H9 (cell line): ENCODE measurements around the gene SSBP3. TPM values are rescaled to one million over a fixed set of nuclear protein-coding genes. Genes with fewer than 3 reads are reported as not detected.

Experiments used
- DNase-seq: peaks from one replicate; pipeline ENCODE4 v3.0.0-alpha.2; 2017
- H2AFZ ChIP-seq: one replicate; pipeline ENCODE4 v1.6.1; 2013; ENCODE audit warnings: mild to moderate bottlenecking, low read length, control low read depth, moderate library complexity
- H2AK5ac ChIP-seq: 2 replicates; pipeline ENCODE4 v1.6.1; 2013; ENCODE audit warnings: low read length, control low read depth, mixed read lengths; ENCODE audit not compliant: insufficient read length
- H2BK120ac ChIP-seq: one replicate; pipeline ENCODE4 v1.6.1; 2013; ENCODE audit warnings: low read depth, mild to moderate bottlenecking, low read length, control low read depth, inconsistent platforms; ENCODE audit not compliant: poor library complexity, severe bottlenecking
- H2BK12ac ChIP-seq: 2 replicates; pipeline ENCODE4 v1.6.1; 2013; ENCODE audit warnings: low read length, control low read depth, mixed read lengths, low read depth; ENCODE audit not compliant: insufficient read length
- H2BK15ac ChIP-seq: 2 replicates; pipeline ENCODE4 v1.6.1; 2013; ENCODE audit warnings: low read depth, low read length, control low read depth
- H2BK20ac ChIP-seq: one replicate; pipeline ENCODE4 v1.6.1; 2013; ENCODE audit warnings: low read depth, mild to moderate bottlenecking, low read length, control low read depth, inconsistent platforms; ENCODE audit not compliant: poor library complexity, severe bottlenecking
- H2BK5ac ChIP-seq: 2 replicates; pipeline ENCODE4 v1.6.1; 2013; ENCODE audit warnings: low read length, control low read depth, mixed read lengths; ENCODE audit not compliant: insufficient read length
- H3K14ac ChIP-seq: 2 replicates; pipeline ENCODE4 v1.6.1; 2013; ENCODE audit warnings: low read length, control low read depth; ENCODE audit not compliant: insufficient read depth
- H3K18ac ChIP-seq: 2 replicates; pipeline ENCODE4 v1.6.1; 2013; ENCODE audit warnings: low read depth, mild to moderate bottlenecking, mixed read lengths, low read length, control low read depth; ENCODE audit not compliant: insufficient read length
- H3K23ac ChIP-seq: 2 replicates; pipeline ENCODE4 v1.6.1; 2013; ENCODE audit warnings: low read length, control low read depth, mixed read lengths, low read depth; ENCODE audit not compliant: insufficient read length
- H3K23me2 ChIP-seq: 2 replicates; pipeline ENCODE4 v1.6.1; 2013; ENCODE audit warnings: low read depth, mild to moderate bottlenecking, mixed read lengths, low read length, control low read depth; ENCODE audit not compliant: insufficient read length, poor library complexity, severe bottlenecking
- H3K27ac ChIP-seq: 2 replicates; pipeline ENCODE4 v1.5.1; 2013; ENCODE audit warnings: low read length, control low read depth, mixed read lengths, low read depth; ENCODE audit not compliant: insufficient read length
- H3K27me3 ChIP-seq: 2 replicates; pipeline ENCODE4 v1.6.1; 2013; ENCODE audit warnings: low read length, control low read depth, inconsistent platforms; ENCODE audit not compliant: insufficient read depth
- H3K4ac ChIP-seq: 2 replicates; pipeline ENCODE4 v1.6.1; 2013; ENCODE audit warnings: low read depth, mild to moderate bottlenecking, control low read depth, inconsistent platforms, low read length, moderate library complexity
- H3K4me1 ChIP-seq: 2 replicates; pipeline ENCODE4 v1.6.1; 2013; ENCODE audit warnings: low read length, control low read depth, inconsistent platforms; ENCODE audit not compliant: insufficient read depth
- H3K4me2 ChIP-seq: 2 replicates; pipeline ENCODE4 v1.6.1; 2013; ENCODE audit warnings: low read length, control low read depth, mixed read lengths; ENCODE audit not compliant: insufficient read length, insufficient read depth
- H3K56ac ChIP-seq: 2 replicates; pipeline ENCODE4 v1.6.1; 2013; ENCODE audit warnings: low read depth, mild to moderate bottlenecking, mixed read lengths, low read length, control low read depth; ENCODE audit not compliant: insufficient read length
- H3K79me1 ChIP-seq: 2 replicates; pipeline ENCODE4 v1.6.1; 2013; ENCODE audit warnings: low read depth, mild to moderate bottlenecking, moderate library complexity, low read length, control low read depth, inconsistent platforms; ENCODE audit not compliant: insufficient read depth, poor library complexity, severe bottlenecking
- H3K79me2 ChIP-seq: 2 replicates; pipeline ENCODE4 v1.6.1; 2013; ENCODE audit warnings: low read length, control low read depth, inconsistent platforms; ENCODE audit not compliant: insufficient read depth
- H3K9ac ChIP-seq: 2 replicates; pipeline ENCODE4 v1.6.1; 2013; ENCODE audit warnings: low read length, control low read depth, mixed read lengths; ENCODE audit not compliant: insufficient read length; ENCODE audit errors: extremely low read depth
- H3K9me3 ChIP-seq: one replicate; pipeline ENCODE4 v1.6.1; 2013; ENCODE audit warnings: low read depth, low read length, inconsistent platforms; ENCODE audit not compliant: control insufficient read depth
- H3T11ph ChIP-seq: one replicate; pipeline ENCODE4 v1.6.1; 2013; ENCODE audit warnings: mild to moderate bottlenecking, low read length, control low read depth, inconsistent platforms
- H4K20me1 ChIP-seq: one replicate; pipeline ENCODE4 v1.6.1; 2013; ENCODE audit not compliant: control insufficient read depth, insufficient read length, insufficient read depth
- H4K5ac ChIP-seq: 2 replicates; pipeline ENCODE4 v1.6.1; 2013; ENCODE audit warnings: low read depth, mild to moderate bottlenecking, mixed read lengths, low read length, control low read depth; ENCODE audit not compliant: insufficient read length
- H4K8ac ChIP-seq: replicated peaks from 2 replicates; pipeline ENCODE4 v1.6.1; 2013; ENCODE audit warnings: low read length, control low read depth, mixed read lengths, low read depth; ENCODE audit not compliant: insufficient read length
- H4K91ac ChIP-seq: 2 replicates; pipeline ENCODE4 v1.6.1; 2013; ENCODE audit warnings: low read depth, mild to moderate bottlenecking, moderate library complexity, mixed read lengths, low read length, control low read depth; ENCODE audit not compliant: insufficient read length
- H3K27ac Mint-ChIP-seq, 3 experiments: 2 replicates in 2 of 3; 3 replicates in 1 of 3; pipeline ENCODE4 v1.8.0; 2020 to 2021; ENCODE audit warnings: mixed read lengths in 3 of 3, mild to moderate bottlenecking in 1 of 3, moderate library complexity in 1 of 3
- H3K27me3 Mint-ChIP-seq: 2 replicates; pipeline ENCODE4 v1.8.0; 2021; ENCODE audit warnings: low read depth, mild to moderate bottlenecking, moderate library complexity, mixed read lengths
- H3K36me3 Mint-ChIP-seq, 3 experiments: 2 replicates in 2 of 3; 3 replicates in 1 of 3; pipeline ENCODE4 v1.8.0; 2020 to 2021; ENCODE audit warnings: low read depth in 3 of 3, mixed read lengths in 3 of 3; ENCODE audit not compliant: insufficient read depth in 1 of 3
- H3K4me1 Mint-ChIP-seq, 2 experiments: 2 replicates each; pipeline ENCODE4 v1.8.0; 2020; ENCODE audit warnings: mixed read lengths in 2 of 2
- H3K4me3 Mint-ChIP-seq, 2 experiments: 2 replicates in 1 of 2; 3 replicates in 1 of 2; pipeline ENCODE4 v1.8.0; 2020 to 2021; ENCODE audit warnings: mild to moderate bottlenecking in 2 of 2, mixed read lengths in 2 of 2, moderate library complexity in 1 of 2
- H3K9me3 Mint-ChIP-seq, 2 experiments: 2 replicates in 1 of 2; 3 replicates in 1 of 2; pipeline ENCODE4 v1.8.0; 2020; ENCODE audit warnings: mild to moderate bottlenecking in 2 of 2, mixed read lengths in 2 of 2, moderate library complexity in 1 of 2
- WGBS: extraction: QIAGEN DNeasy Blood & Tissue Kit; methylation state at CpG from one replicate; pipeline ENCODE4 v1.1.7; 2013; ENCODE audit warnings: missing lambda C conversion rate, low lambda C conversion rate, mixed read lengths; ENCODE audit not compliant: insufficient read length; ENCODE audit errors: extremely low coverage; 5-methylcytosine and 5-hydroxymethylcytosine counted together
- total RNA-seq: library from RNA; stranded (reverse); gene quantifications from 2 replicates; pipeline ENCODE4 v1.2.1, GENCODE V29; 2021
- TF ChIP-seq, protein P1 (sequence below): fragments of 200-600 bp; sonication (generic); conservative IDR thresholded peaks from 3 replicates; pipeline ENCODE4 v1.8.0; 2021; ENCODE audit warnings: antibody characterized with exemption, mild to moderate bottlenecking

SSBP3 gene
- total RNA-seq, 1 experiment from 2014 or later: 126 TPM

DNA sequence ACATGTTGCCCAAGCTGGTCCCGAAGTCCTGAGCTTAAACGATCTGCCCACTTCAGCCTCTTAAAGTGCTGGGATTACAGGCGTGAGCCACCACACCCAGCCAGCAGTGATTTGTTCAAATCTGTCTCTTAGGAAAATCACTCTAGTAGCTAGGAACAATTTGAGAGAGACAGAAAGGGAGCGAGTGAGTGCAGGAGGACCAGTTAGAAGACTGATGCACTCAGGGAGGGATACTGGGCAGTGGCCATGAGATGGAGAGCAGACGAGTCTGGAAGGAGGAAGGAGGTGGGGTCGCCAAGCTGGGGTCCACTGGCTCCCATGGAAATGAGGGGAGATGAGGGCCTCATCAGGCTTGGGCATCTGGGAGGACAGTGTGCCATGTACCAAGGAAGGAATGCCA, 23.6 kb upstream of the SSBP3 start:
- Histone ChIP-seq H3K4me2 (no peak overlapping the region), H2AK5ac (no peak overlapping the region), H2BK120ac (no peak overlapping the region), H2BK12ac (no peak overlapping the region), H3K79me2 (no peaks in the 10 kb centered on the region), H4K8ac (no peak overlapping the region), H4K20me1 (no peaks in the 10 kb centered on the region), H2BK15ac (no peak overlapping the region), H3K9me3 (no peaks in the 10 kb centered on the region), H2BK20ac (no peak overlapping the region), H3K18ac (no peak overlapping the region), H4K5ac (no peak overlapping the region), H3K79me1 (no peaks in the 10 kb centered on the region), H3K4me1 (no peaks in the 10 kb centered on the region), H3K4ac (no peak overlapping the region), H3K14ac (no peak overlapping the region), H3K27me3 (no peaks in the 10 kb centered on the region), H3K56ac (no peak overlapping the region), H3K9ac (no peak overlapping the region), H3K27ac (no peak overlapping the region), H4K91ac (no peak overlapping the region), H2BK5ac (no peak overlapping the region), H2AFZ (no peak overlapping the region), H3K23ac (no peak overlapping the region), H3K23me2 (no peaks in the 10 kb centered on the region), H3T11ph (no peak overlapping the region)
- no peak overlapping the region for H3K4me3 Mint-ChIP-seq
- peaks cover 2 to 3% of the 10 kb centered on the region in 2 experiments; a peak in 2 of 5 replicates for H3K9me3 Mint-ChIP-seq
- peaks cover 0 to 1% (median 0%) of the 10 kb centered on the region in 3 experiments; a peak in 1 of 7 replicates for H3K36me3 Mint-ChIP-seq
- no peak overlapping the region for H3K27ac Mint-ChIP-seq
- H3K4me1 Mint-ChIP-seq: no peaks in the 10 kb centered on the region
- DNase-seq: no peak
- peaks cover 4% of the 10 kb centered on the region for H3K27me3 Mint-ChIP-seq
- WGBS: no CpG with 5 or more reads among the region's 6 CpGs
- TF ChIP-seq, protein P1, sequence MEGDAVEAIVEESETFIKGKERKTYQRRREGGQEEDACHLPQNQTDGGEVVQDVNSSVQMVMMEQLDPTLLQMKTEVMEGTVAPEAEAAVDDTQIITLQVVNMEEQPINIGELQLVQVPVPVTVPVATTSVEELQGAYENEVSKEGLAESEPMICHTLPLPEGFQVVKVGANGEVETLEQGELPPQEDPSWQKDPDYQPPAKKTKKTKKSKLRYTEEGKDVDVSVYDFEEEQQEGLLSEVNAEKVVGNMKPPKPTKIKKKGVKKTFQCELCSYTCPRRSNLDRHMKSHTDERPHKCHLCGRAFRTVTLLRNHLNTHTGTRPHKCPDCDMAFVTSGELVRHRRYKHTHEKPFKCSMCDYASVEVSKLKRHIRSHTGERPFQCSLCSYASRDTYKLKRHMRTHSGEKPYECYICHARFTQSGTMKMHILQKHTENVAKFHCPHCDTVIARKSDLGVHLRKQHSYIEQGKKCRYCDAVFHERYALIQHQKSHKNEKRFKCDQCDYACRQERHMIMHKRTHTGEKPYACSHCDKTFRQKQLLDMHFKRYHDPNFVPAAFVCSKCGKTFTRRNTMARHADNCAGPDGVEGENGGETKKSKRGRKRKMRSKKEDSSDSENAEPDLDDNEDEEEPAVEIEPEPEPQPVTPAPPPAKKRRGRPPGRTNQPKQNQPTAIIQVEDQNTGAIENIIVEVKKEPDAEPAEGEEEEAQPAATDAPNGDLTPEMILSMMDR: no peak
